ENCODE results near the gene CCDC17.
"Not testable (repeated sequence)": the region's sequence is repeated elsewhere in the genome, so short reads cannot be mapped to it uniquely, and the experiment has no call there.

Gene CCDC17

DNA sequence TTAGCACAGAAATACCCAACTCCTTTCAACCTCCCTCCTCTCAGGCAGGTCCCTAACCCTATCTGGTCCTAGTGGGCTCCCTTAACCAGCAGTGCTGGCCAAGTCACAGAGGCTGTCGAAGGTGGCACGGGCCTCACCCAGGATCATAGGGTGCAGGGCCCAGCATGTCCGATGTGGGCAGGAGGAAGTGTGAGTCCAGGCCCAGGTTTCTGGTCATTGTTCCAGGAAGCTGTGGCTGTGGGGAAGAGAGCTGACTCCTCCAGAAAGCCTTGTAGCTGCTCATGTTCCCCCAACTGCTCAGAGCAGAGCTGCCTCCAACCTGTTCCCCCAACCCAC, 2.4 kb downstream of the CCDC17 start:
- DNase-seq: no peak

DNA sequence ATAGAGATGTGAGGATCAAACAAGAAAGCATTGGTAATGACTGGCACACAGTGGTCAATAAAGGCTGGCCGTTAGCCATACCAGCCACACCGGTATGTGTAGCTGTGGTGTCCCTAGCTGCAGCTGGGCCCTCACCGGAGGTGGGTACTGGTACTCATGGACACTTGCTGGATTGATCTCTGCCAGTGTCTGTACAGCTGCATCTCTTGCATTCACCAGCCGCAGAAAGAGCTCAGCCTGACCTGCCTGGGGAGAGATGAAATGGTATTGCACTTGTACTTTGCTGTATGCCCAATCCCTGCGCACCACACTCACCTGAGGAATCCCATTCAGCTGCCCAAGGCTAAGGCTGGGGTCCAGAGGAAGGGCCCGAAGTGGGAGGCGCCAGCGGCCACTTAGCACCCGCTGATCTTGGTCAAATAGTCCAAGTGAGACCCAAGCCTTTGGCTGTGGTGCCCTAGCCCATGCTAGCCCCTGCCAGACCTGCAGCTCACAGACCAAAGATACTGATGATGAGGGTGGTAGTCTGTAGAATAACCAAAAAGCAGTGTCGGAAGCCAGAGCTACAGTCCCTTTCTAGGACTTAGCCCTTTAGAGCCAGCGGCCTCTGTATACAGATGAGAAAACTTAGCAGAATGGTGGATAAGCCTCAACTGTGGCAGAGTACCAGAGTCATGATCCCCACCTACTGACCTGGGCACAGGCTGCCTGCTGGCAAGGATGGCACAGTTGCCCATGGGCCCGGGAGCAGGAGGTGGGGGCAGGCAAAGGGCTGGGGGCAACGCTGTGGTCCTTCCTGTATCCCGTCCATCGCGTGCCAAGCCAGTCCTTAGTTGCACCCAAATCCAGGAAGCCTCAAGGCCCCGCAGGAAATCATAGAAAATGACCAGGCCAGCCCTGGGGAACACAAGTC, 3.0 kb downstream of the CCDC17 start:
- no peak for DNase-seq

DNA sequence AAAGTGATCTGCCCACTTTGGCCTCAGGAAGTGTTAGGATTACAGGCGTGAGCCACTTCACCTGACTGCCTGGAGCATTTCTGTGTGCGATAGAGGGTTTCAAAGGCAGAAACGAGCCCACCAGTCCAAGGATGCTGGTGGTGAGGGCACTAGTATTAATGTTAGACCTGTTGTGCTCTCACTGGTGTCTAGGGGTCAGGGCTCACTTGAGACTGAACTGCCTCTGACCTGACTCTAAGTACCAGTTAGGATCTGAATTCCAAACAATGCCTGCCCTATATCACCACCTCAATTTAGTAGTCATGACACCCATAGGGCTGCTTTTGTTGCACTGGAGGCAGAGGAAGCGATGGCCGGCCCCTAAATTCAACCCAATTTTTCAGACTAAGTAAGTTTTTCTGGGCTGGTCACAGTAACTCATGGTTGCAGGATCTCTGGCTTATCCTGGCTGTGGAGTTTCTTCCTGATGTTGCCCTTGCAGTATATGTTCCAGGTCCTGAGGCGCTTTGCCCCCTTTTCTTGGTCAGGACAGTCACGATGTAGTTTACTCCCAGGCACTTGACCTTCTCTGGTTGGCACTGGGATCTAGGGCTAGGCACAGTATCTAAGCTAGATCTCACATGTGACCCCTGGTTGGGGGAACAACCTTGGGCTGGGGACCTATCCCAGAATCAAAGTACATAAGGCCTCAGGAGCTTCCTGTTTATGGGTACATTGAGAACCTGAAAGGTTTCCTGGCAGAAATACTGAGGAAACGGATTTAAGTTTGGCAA, 4.5 kb downstream of the CCDC17 start:
- DNase-seq: no peak

DNA sequence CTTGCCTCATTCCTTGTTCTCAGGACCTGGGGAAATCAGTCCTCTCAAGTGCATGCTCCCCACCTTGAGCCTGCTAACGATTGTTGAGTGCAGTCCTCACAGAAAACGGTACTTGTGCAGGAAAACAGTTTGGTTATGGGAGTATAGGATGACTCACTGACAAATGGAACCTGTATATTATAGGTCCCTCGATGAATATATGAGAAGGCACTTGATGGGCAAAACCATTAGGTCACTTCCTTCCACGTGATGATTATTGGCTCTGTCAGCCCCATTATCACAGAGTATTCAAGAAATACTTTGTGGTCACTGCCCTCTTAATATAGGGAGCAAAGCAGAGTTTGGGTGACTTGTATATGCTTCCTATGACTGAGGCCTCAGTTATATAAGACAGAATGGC, 6.2 kb downstream of the CCDC17 start:
- DNase-seq: no peak

DNA sequence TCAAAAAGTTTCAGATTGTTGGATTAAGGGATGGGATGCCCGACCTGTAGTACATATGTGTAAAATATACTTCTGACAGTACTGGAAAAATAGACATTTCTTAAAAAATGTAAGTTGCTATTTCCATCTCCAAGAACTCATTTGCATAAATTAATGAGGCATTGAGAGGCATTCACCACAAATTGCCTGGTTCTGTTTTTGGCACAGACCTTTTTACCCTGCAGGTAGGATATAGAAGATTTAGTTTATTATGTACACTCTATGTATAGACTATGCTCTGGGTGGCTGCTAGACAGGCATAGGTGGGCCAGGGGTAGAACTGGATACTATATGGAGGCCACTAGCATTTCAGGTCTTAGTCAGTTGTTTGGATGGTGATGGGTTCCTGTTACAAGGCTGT, 8.0 kb downstream of the CCDC17 start:
- DNase-seq: no peak

DNA sequence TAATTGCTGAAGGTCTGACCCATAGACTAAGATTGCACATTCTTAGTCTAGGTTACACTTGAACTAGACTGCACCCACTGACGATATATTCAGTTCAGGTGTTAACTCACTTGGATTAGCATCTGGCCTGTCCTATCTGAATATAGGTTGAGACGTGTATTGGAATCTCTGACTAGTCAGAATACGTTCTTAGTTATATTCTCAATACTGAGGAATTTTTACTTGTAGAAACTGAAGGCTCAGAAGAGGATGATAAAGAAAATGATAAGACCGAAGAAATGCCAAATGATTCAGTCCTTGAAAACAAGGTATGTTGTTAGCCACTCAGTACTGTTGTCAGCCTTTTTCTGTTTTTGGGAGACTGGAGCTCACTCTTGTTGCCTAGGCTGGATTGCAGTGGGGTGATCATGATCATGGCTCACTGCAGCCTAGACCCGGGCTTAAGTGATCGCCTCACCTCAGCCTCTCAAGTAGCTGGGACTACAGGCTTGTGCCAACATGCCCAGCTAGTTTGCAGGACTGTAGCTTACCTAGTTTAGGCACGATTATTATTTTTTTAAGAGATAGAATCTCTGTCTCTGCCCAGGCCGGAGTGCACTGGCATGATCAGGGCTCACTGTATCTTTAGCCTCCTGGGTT, 10.8 kb downstream of the CCDC17 start:
- DNase-seq: no peak

DNA sequence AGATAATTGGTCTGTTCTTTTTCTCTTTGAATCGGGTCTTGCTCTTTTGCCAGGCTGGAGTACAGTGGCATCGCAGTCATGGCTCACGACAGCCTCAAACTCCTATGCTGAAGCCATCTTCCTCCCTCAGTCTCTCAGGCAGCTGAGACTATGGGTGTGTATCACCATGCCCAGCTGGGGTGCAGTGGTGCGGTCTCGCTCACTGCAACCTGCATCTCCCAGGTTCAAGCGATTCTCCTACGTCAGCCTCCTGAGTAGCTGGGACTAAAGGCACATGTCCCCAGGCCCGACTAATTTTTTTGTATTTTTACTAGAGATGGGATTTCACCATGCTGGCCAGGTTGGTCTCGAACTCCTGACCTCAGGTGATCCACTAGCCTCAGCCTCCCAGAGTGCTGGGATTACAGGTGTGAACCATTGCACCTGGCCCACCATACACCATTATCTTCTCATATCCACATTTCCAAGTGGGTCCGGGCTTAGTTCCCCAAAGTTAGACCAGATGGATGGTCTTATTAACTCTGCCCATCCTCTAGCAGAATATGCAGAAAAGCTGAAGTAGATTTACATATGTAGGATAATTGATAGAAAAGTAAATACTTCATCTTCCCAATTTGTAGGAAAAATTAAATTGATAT, 13.1 kb downstream of the CCDC17 start:
- no peak for DNase-seq

DNA sequence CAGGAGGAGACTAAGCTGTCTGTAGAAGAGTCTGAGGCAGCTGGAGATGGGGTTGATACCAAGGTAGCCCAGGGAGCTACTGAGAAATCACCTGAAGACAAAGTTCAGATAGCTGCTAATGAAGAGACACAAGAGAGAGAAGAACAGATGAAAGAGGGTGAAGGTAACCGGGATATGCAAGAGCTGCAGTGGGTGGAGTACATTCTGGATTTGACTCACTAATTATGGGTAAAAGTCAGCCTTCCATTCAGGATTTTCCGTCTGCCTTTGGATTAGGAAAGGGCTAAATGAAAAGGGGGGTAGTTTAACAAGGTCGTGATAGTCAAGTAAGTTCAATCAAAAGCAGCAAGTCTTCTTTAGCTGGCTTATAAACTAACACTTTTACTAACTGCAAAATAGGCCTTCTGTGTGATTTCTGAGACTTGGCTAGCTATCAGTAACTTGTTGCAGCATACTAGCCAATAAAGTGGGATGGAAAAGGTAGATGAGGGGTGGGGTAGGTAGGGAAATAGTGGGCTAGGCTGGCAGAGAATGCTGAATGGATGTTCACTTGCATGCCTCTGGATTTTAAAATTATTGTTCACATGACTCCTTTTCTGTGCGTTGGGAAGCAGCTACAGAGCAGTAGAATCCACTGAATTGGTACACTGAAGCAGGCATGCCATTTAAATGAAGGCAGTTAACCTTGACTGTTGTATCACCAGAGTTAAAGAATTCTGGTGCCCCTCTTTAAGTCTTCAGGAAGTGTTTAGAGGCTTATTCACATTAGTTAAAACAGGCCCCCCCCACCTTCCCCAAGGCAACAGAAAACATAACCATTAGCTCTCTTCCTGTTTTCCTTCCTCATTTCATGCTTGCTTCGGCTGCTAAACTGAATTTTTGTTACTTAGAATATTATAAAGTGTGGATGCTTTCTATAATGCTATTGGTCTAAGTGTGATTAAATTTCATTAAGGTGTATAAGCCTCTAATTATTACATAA, 15.4 kb downstream of the CCDC17 start:
- DNase-seq: no peak

DNA sequence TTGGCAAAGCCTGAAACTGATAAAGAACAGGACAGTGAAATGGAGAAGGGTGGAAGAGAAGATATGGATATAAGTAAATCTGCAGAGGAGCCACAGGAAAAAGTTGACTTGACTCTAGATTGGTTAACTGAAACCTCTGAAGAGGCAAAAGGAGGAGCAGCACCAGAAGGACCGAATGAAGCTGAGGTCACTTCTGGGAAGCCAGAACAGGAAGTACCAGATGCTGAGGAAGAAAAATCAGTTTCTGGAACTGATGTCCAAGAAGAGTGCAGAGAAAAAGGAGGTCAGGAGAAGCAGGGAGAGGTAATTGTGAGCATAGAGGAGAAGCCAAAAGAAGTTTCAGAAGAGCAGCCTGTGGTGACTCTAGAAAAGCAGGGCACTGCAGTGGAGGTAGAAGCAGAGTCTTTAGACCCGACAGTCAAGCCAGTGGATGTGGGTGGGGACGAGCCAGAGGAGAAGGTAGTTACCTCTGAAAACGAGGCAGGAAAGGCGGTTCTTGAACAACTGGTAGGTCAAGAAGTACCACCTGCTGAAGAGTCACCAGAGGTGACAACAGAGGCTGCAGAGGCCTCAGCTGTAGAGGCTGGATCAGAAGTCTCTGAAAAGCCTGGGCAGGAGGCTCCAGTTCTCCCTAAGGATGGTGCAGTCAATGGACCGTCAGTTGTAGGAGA, 16.3 kb downstream of the CCDC17 start:
- DNase-seq: no peak

DNA sequence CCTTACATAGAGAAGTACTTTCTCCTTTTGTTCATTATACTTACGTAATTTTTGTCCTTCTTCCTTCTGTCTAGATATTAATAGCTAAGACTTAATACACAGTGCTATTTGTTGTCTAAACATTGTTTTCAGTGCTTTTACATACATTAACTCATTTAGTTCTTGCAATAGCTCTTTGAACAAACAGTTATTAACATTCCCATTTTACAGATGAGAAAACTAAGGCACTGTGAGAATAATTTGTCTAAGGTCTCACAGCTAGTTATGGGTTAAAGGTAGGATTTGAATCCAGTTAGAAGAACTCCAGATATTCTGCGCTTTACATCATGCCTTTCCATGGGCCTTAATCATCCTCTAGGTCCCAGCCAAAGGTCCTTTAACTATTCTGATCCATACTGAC, 19.6 kb downstream of the CCDC17 start:
- DNase-seq: no peak

DNA sequence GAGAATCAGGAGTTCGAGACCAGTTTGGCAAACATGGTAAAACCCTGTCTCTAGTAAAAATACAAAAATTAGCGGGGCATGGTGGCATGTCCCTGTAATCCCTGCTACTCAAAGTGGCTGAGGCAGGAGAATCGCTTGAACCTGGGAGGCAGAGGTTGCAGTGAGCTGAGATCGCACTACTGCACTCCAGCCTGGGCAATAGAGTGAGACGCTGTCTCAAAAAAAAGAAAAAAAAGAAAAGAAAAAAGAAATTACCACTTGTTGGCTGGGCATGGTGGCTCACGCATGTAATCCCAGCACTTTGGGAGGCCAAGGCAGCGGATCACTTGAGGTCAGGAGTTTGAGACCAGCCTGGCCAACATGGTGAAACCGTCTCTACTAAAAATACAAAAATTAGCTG, 27.1 kb downstream of the CCDC17 start:
- not testable (repeated sequence) for DNase-seq

DNA sequence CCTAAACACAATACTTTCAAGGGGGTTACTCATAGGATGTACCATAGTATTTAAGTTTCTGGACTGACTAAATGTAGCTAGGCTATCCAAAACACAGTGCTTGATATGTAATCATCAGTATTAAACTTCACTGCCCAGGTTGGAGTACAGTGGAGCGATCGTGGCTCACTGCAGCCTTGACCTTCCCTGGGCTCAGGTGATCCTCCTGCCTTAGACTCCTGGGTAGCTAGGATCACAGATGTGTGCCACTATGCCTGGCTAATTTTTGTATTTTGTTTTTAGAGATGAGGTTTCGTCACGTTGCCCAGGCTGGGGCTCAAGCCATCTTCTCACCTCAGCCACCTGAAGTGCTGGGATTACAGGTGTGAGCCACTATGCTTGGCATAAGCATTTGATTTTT, 29.4 kb downstream of the CCDC17 start:
- no peak for DNase-seq

DNA sequence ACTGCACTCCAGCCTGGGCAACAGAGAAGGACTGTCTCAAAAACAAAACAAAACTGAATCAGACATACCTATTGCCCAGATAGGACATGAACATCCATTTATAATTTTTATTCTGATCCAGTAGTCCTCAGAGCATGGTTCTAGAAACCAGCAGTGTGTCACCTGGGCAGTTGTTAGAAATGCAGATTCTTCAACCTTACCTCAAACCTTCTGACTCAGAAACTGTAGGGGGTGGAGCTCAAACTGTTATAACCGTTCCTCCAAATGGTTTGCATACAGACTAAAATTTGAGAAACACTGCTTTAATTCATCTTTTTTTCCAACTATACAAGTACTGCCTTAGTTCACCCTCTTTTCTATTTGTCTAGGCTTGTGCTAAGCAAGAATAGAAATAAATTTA, 34.0 kb downstream of the CCDC17 start:
- DNase-seq: no peak

DNA sequence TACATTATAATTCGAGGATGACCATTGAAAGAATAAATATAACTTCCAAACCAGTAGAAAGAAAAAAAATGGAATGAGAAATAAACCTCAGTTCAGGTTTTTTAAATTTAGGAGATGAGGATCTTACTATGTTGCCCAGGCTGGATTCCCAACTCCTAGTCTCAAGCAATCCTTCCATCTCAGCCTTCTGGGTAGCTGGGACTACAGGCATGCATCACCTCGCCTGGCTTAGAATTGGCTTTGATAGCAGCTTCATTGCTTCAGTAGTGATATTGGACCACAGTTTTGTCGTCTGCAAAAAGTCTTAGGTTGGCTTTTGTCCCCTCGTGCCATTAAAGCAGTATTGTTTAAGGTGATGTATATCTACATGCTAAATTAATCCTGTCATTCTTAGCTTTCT, 37.1 kb downstream of the CCDC17 start:
- no peak for DNase-seq

DNA sequence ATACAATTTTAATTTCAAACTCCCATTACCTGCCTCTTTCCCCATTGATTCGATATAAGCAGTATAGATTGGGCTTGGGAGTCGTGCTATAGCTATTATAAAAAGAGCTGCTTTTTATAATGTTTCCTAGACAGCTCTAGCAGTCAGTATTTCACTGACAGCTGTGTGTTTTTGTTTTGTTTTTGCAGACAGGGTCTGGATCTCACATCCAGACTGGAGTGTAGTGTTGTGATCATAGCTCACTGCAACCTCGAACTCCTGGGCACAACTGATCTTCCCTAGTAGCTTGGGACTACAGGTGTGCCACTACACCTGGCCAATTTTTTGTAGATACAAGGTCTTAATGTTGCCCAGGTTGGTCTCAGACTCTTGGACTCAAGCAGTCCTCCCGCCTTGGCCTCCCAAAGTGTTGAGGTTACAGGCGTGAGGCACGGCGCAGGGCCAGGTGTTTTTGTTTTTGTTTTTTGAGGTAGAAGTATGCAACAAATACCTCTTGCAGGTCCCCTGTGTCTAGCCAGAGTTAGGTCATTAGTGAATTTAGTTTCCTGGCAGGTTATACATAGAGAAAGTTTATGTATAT, 38.3 kb downstream of the CCDC17 start:
- no peak for DNase-seq

DNA sequence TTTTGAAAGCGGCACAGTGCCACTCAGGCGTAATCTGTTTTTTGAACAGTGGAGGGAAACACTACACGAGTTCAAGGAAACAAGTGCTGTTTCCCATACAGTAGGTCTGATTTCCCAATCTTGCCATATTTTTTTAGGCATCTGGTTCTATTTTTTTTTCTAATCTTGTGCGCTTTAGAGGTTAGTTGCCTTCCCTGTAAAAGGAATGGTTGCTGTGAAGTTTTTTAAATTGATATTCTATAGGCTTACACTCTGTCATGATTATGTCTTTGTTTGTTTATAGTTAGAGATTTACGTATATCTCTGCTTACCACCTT, 38.8 kb downstream of the CCDC17 start:
- no peak for DNase-seq

DNA sequence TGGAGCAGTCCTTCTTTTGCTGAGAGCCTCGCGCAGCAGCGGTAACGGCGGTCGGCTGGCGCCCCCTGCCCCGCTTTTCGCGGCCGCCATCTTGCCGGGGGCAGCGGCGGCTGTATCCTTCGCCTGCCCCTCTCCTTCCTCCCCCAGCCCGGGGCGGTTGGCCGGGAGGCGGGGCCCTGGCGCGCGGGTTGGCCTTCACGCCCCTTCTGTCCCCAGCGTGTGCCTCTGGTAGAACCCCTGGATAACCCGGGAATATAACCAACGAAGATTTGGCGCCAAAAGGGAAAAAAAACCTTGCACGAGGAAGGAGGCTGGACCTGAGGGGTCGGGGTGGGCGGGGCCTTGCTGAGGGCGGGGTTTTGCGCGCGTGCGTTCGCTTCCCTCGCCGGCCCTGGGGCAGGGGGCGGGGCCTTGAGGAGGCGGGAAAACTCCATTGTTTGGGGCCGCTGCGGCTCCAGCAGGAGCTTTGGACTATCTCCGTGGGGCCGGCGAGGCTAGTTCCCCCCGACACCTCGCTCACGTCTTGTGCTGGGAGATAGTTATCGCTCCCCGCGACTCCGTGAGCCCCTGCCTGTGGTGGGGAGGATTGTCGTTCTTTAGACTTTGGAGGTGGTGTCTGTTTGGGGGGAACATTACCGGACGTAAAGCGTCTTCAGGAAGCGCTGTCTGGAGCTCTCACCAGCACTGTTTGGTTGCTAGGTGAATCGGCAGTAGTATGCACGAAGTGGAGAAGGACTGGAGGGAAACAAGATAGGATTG, 39.3 kb downstream of the CCDC17 start:
- peak; percentile 84 for DNase-seq

DNA sequence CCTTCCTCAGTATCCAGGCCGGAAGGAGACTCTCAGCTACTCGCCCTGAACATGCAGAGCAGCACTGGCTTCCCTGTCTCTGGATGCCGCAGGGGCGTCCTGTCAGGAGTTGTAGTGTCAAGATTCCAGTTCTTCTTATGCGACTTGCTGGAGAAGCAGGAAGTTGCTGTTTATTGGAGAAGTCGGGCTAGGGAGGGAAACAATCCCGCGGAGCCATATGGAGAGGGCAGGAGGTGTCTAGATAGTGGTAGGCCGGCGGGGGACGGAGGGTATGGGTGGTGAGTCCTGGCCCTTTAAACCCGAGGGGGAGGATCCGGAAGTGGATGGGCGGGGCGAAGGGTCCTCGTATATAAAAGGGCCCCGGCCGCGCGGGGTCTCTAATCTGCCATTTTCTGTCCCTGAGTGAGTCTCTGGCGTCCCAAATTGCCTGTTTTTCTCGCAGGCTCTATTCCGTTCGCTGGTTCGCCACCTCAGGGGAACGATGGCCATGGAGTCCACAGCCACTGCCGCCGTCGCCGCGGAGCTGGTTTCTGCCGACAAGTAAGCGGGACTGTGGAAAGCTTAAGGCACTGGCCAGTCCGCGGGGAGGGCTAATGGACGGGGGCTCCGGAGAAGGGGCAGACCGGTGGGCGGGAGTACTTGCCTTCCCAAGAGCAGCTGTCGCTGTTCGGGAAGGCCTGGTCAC, 40.0 kb downstream of the CCDC17 start, which contains the start of gene NASP:
NASP (plus strand) TSS at position 376 of the 685 bp plus-strand sequence; CDS start at position 482, 106 bp downstream.
- peak; percentile 83 for DNase-seq

DNA sequence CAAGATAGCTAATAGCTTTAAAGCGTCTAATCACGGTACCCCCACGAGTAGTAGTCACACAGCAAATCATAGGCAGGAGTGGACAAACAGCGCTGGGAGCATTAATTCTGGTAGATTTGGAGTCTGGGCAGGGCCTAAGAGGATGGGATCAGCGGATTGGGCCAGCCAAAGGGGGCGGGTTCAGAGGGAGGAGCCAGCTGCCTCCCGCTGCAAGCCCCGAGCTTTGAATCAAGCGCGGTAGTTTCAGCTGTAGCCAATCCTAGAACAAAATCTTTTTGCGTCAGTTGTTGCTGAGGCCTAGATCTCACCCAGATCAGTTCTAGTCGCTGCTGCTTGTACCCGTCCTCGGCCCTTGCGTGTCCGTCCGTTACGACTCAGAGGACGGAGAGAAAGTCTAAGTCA, 40.6 kb downstream of the CCDC17 start:
- peak; percentile 97 for DNase-seq
